Activated B cell treated with CpG ODN at 0.5 μM for 24 hours (primary cell): ENCODE results near the gene ZBTB38. TPM values are rescaled to one million over a fixed set of nuclear protein-coding genes. Genes with fewer than 3 reads are reported as not detected.
A peak's percentile ranks its signal among the peaks of the same experiment; 100 is the strongest.

Experiments used
- ATAC-seq: fragments of 200-7000 bp; cut with Tn5 transposase; one replicate; pipeline ENCODE4 v1.10.0; 2021; ENCODE audit warnings: low read depth, mild to moderate bottlenecking, moderate library complexity
- CTCF ChIA-PET: fragments of 350-600 bp; sonication (Branson Sonifier 250); formaldehyde crosslinking; loops from one replicate; lab custom pipeline; 2021; ENCODE audit warnings: antibody characterized with exemption; lab: Charles Lee
- POLR2A ChIA-PET: fragments of 350-600 bp; sonication (Branson Sonifier 250); formaldehyde crosslinking; loops from one replicate; lab custom pipeline; 2021; ENCODE audit warnings: antibody characterized with exemption; lab: Charles Lee
- DNase-seq: peaks from one replicate; pipeline ENCODE4 v3.0.0; 2022
- H3K27ac Mint-ChIP-seq: one replicate; pipeline ENCODE4 v1.8.0; 2020; ENCODE audit warnings: mixed read lengths
- H3K27me3 Mint-ChIP-seq: one replicate; pipeline ENCODE4 v1.8.0; 2021; ENCODE audit warnings: mixed read lengths
- H3K36me3 Mint-ChIP-seq: one replicate; pipeline ENCODE4 v1.8.0; 2021; ENCODE audit warnings: low read depth, mixed read lengths
- H3K4me1 Mint-ChIP-seq: one replicate; pipeline ENCODE4 v1.8.0; 2021; ENCODE audit warnings: mixed read lengths
- H3K4me3 Mint-ChIP-seq: one replicate; pipeline ENCODE4 v1.8.0; 2020; ENCODE audit warnings: mild to moderate bottlenecking, mixed read lengths
- H3K9me3 Mint-ChIP-seq: one replicate; pipeline ENCODE4 v1.8.0; 2020; ENCODE audit warnings: mixed read lengths
- CTCF ChIP-seq: fragments of 200-600 bp; IDR thresholded peaks from one replicate; pipeline ENCODE4 v1.8.0; 2022; ENCODE audit warnings: antibody characterized with exemption, mild to moderate bottlenecking
- intact Hi-C: fragments of 100-400 bp; cut with micrococcal nuclease; formaldehyde crosslinking; loops from one replicate; pipeline ENCODE4 v1.15.1; 2024
- total RNA-seq: library from RNA; stranded (reverse); gene quantifications from 2 replicates; pipeline ENCODE4 v1.2.3, GENCODE V29; 2022

Gene ZBTB38
- total RNA-seq, 1 donor from 2014 or later = 45.2 TPM

GRCh38 chr3:141388395-141388794 is 20.1 kb downstream of the ZBTB38 start:
- Mint-ChIP-seq H3K27me3 (no peaks in the 10 kb centered on the region), H3K36me3 (no peaks in the 10 kb centered on the region), H3K9me3 (no peaks in the 10 kb centered on the region), H3K27ac (peak overlapping the region; percentile 74), H3K4me3 (peak overlapping the region; percentile 78), H3K4me1 (peaks cover 36% of the 10 kb centered on the region)
- ChIA-PET CTCF (interaction anchor here (1.4 kb wide), 1 partner anchor 76 kb away, joined by 5 read pairs; no protein-coding TSS in a partner anchor), POLR2A (interaction anchor here (1.0 to 3.2 kb wide), 4 partner anchors 9 to 24 kb away, joined by 3 to 27 read pairs (median 4); no protein-coding TSS in a partner anchor)
- intact Hi-C loops = loop anchor here (1.0 kb wide), 1 partner anchor 12 kb away; no protein-coding TSS in a partner anchor
- DNase-seq (no peak), ATAC-seq (no peak)
- no peak for TF ChIP-seq CTCF

GRCh38 chr3:141388823-141389621 is 20.7 kb downstream of the ZBTB38 start:
- ATAC-seq (no peak), DNase-seq (no peak)
- POLR2A ChIA-PET = interaction anchor here (1.0 to 3.2 kb wide), 4 partner anchors 9 to 23 kb away, joined by 3 to 27 read pairs (median 4); no protein-coding TSS in a partner anchor
- CTCF ChIA-PET = interaction anchor here (1.4 kb wide), 1 partner anchor 77 kb away, joined by 5 read pairs; no protein-coding TSS in a partner anchor
- intact Hi-C loops = loop anchor here (1.0 kb wide), 1 partner anchor 11 kb away; no protein-coding TSS in a partner anchor
- no peak for TF ChIP-seq CTCF
- Mint-ChIP-seq H3K4me1 (peaks cover 31% of the 10 kb centered on the region), H3K36me3 (no peaks in the 10 kb centered on the region), H3K27me3 (no peaks in the 10 kb centered on the region), H3K27ac (peak overlapping the region; percentile 74), H3K4me3 (peak overlapping the region; percentile 78), H3K9me3 (no peaks in the 10 kb centered on the region)

- Mint-ChIP-seq H3K9me3 (no peaks in the 10 kb centered on the region), H3K27ac (no peak overlapping the region), H3K4me1 (peaks cover 25% of the 10 kb centered on the region), H3K27me3 (peaks cover 3% of the 10 kb centered on the region), H3K36me3 (no peaks in the 10 kb centered on the region), H3K4me3 (no peak overlapping the region)
- intact Hi-C loops = no loop called here
- TF ChIP-seq CTCF = no peak
- ChIA-PET CTCF (interaction anchor here (1.4 kb wide), 1 partner anchor 78 kb away, joined by 5 read pairs; no protein-coding TSS in a partner anchor), POLR2A (interaction anchor here (3.2 kb wide), 1 partner anchor 13 kb away, joined by 27 read pairs; no protein-coding TSS in a partner anchor)
- DNase-seq (no peak), ATAC-seq (no peak)
These were observed 21.4 kb downstream of the ZBTB38 start for GRCh38 chr3:141389703-141390102.

- Mint-ChIP-seq H3K9me3 (no peaks in the 10 kb centered on the region), H3K36me3 (no peaks in the 10 kb centered on the region), H3K4me3 (no peak overlapping the region), H3K4me1 (peaks cover 23% of the 10 kb centered on the region), H3K27me3 (peaks cover 3% of the 10 kb centered on the region), H3K27ac (peak overlapping the region; percentile 41)
- DNase-seq (no peak), ATAC-seq (no peak)
- POLR2A ChIA-PET = no interaction called here
- CTCF ChIA-PET = no interaction called here
- intact Hi-C loops = no loop called here
- TF ChIP-seq CTCF = no peak
These were observed 22.4 kb downstream of the ZBTB38 start for GRCh38 chr3:141390747-141391146.
